ENCODE results near the gene EPM2AIP1. TPM values are rescaled to one million over a fixed set of nuclear protein-coding genes. Genes with fewer than 3 reads are reported as not detected.
A peak's percentile ranks its signal among the peaks of the same experiment; 100 is the strongest.

The EPM2AIP1 gene
- polyA plus RNA-seq, 2 donors: 3.8 TPM

DNA sequence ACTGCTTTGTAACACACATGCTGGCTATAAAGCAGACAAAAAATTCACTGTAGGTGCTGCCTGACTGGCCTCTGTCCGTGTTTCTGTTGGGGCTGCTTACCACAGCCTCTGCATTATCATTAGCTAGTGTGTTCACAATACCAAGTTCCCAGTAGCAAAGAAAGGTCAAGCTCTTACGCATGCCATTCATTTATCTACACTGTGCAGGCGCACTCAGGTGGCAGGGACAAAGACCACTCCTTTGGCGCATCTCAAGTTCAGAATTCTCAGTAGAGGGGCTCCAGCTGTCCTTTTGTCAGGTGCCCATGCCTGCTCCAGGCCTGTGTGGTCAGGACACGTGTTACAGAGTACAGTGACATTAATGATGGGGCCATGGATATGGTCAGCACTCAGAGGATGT is 22.7 kb upstream of the EPM2AIP1 start:
- no peak overlapping the region for H3K27ac ChIP-seq (ENCODE audit: low read depth in 2 of 2, low read length in 1 of 2)
- no peak overlapping the region for H3K4me3 ChIP-seq (ENCODE audit: low read depth in 1 of 2, low read length in 2 of 2)
- no peaks in the 10 kb centered on the region for H3K27me3 ChIP-seq (ENCODE audit: control insufficient read depth in 1 of 2, insufficient read depth in 2 of 2, low read length in 2 of 2)
- H3K36me3 ChIP-seq (ENCODE audit: control insufficient read depth in 2 of 2, insufficient read depth in 2 of 2, low read length in 1 of 2): peaks cover 6 to 23% of the 10 kb centered on the region in 2 donors
- H3K4me1 ChIP-seq (ENCODE audit: control insufficient read depth in 2 of 2, insufficient read depth in 2 of 2, low read length in 1 of 2): no peaks in the 10 kb centered on the region
- H3K9me3 ChIP-seq (ENCODE audit: control insufficient read depth in 2 of 2, insufficient read depth in 1 of 2, low read depth in 1 of 2, low read length in 1 of 2): no peaks in the 10 kb centered on the region
- 94 to 95% methylated on average over 5 of the region's 5 CpGs for WGBS, 2 donors

GRCh38 chr3:37014620-37015019 is 21.7 kb upstream of the EPM2AIP1 start:
- no peak overlapping the region for H3K27ac ChIP-seq (ENCODE audit: low read depth in 2 of 2, low read length in 1 of 2)
- no peaks in the 10 kb centered on the region for H3K27me3 ChIP-seq (ENCODE audit: control insufficient read depth in 1 of 2, insufficient read depth in 2 of 2, low read length in 2 of 2)
- peaks cover 3 to 21% of the 10 kb centered on the region in 2 donors for H3K36me3 ChIP-seq (ENCODE audit: control insufficient read depth in 2 of 2, insufficient read depth in 2 of 2, low read length in 1 of 2)
- no peaks in the 10 kb centered on the region for H3K9me3 ChIP-seq (ENCODE audit: control insufficient read depth in 2 of 2, insufficient read depth in 1 of 2, low read depth in 1 of 2, low read length in 1 of 2)
- H3K4me3 ChIP-seq (ENCODE audit: low read depth in 1 of 2, low read length in 2 of 2): no peak overlapping the region
- no peaks in the 10 kb centered on the region for H3K4me1 ChIP-seq (ENCODE audit: control insufficient read depth in 2 of 2, insufficient read depth in 2 of 2, low read length in 1 of 2)
- WGBS, 2 donors: 91 to 92% methylated on average over 2 of the region's 2 CpGs

DNA sequence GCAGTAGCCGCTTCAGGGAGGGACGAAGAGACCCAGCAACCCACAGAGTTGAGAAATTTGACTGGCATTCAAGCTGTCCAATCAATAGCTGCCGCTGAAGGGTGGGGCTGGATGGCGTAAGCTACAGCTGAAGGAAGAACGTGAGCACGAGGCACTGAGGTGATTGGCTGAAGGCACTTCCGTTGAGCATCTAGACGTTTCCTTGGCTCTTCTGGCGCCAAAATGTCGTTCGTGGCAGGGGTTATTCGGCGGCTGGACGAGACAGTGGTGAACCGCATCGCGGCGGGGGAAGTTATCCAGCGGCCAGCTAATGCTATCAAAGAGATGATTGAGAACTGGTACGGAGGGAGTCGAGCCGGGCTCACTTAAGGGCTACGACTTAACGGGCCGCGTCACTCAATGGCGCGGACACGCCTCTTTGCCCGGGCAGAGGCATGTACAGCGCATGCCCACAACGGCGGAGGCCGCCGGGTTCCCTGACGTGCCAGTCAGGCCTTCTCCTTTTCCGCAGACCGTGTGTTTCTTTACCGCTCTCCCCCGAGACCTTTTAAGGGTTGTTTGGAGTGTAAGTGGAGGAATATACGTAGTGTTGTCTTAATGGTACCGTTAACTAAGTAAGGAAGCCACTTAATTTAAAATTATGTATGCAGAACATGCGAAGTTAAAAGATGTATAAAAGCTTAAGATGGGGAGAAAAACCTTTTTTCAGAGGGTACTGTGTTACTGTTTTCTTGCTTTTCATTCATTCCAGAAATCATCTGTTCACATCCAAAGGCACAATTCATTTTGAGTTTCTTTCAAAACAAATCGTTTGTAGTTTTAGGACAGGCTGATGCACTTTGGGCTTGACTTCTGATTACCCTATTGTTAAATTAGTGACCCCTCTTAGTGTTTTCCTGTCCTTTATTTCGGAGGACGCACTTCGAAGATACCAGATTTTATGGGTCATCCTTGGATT is 674 bp upstream of the EPM2AIP1 start, which contains the start of gene MLH1:
MLH1 (plus strand) TSS at position 193 of the 958 bp plus-strand sequence; CDS start at position 223, 30 bp downstream.
- no peaks in the 10 kb centered on the region for H3K9me3 ChIP-seq (ENCODE audit: control insufficient read depth in 2 of 2, insufficient read depth in 1 of 2, low read depth in 1 of 2, low read length in 1 of 2)
- H3K27me3 ChIP-seq (ENCODE audit: control insufficient read depth in 1 of 2, insufficient read depth in 2 of 2, low read length in 2 of 2): no peaks in the 10 kb centered on the region
- H3K4me1 ChIP-seq (ENCODE audit: control insufficient read depth in 2 of 2, insufficient read depth in 2 of 2, low read length in 1 of 2): no peaks in the 10 kb centered on the region
- H3K4me3 ChIP-seq (ENCODE audit: low read depth in 1 of 2, low read length in 2 of 2): peak within 1 kb of the TSS; percentile 70 to 89
- H3K27ac ChIP-seq (ENCODE audit: low read depth in 2 of 2, low read length in 1 of 2): peak within 1 kb of the TSS; percentile 96 to 100
- WGBS, 2 donors: 1% methylated on average over 47 of the region's 47 CpGs
- H3K36me3 ChIP-seq (ENCODE audit: control insufficient read depth in 2 of 2, insufficient read depth in 2 of 2, low read length in 1 of 2): no peaks in the 10 kb centered on the region

GRCh38 chr3:36991923-36992805 is 767 bp downstream of the EPM2AIP1 start:
- no peaks in the 10 kb centered on the region for H3K4me1 ChIP-seq (ENCODE audit: control insufficient read depth in 2 of 2, insufficient read depth in 2 of 2, low read length in 1 of 2)

GRCh38 chr3:36991147-36991546 is 1.8 kb downstream of the EPM2AIP1 start:
- no peak overlapping the region for H3K27ac ChIP-seq (ENCODE audit: low read depth in 2 of 2, low read length in 1 of 2)
- no peaks in the 10 kb centered on the region for H3K9me3 ChIP-seq (ENCODE audit: control insufficient read depth in 2 of 2, insufficient read depth in 1 of 2, low read depth in 1 of 2, low read length in 1 of 2)
- peak overlapping the region in 1 of 2 donors; percentile 89 for H3K4me3 ChIP-seq (ENCODE audit: low read depth in 1 of 2, low read length in 2 of 2)
- 75 to 79% methylated on average over 3 of the region's 3 CpGs for WGBS, 2 donors
- no peaks in the 10 kb centered on the region for H3K36me3 ChIP-seq (ENCODE audit: control insufficient read depth in 2 of 2, insufficient read depth in 2 of 2, low read length in 1 of 2)
- no peaks in the 10 kb centered on the region for H3K27me3 ChIP-seq (ENCODE audit: control insufficient read depth in 1 of 2, insufficient read depth in 2 of 2, low read length in 2 of 2)
- no peaks in the 10 kb centered on the region for H3K4me1 ChIP-seq (ENCODE audit: control insufficient read depth in 2 of 2, insufficient read depth in 2 of 2, low read length in 1 of 2)

More at GRCh38 chr3:36991923-36992805, 767 bp downstream of the EPM2AIP1 start:
- H3K27me3 ChIP-seq (ENCODE audit: control insufficient read depth in 1 of 2, insufficient read depth in 2 of 2, low read length in 2 of 2): no peaks in the 10 kb centered on the region
- no peaks in the 10 kb centered on the region for H3K36me3 ChIP-seq (ENCODE audit: control insufficient read depth in 2 of 2, insufficient read depth in 2 of 2, low read length in 1 of 2)
- no peaks in the 10 kb centered on the region for H3K9me3 ChIP-seq (ENCODE audit: control insufficient read depth in 2 of 2, insufficient read depth in 1 of 2, low read depth in 1 of 2, low read length in 1 of 2)
- peak overlapping the region; percentile 96 to 100 for H3K27ac ChIP-seq (ENCODE audit: low read depth in 2 of 2, low read length in 1 of 2)
- 8 to 10% methylated on average over 24 of the region's 24 CpGs for WGBS, 2 donors
- peak overlapping the region; percentile 70 to 89 for H3K4me3 ChIP-seq (ENCODE audit: low read depth in 1 of 2, low read length in 2 of 2)

DNA sequence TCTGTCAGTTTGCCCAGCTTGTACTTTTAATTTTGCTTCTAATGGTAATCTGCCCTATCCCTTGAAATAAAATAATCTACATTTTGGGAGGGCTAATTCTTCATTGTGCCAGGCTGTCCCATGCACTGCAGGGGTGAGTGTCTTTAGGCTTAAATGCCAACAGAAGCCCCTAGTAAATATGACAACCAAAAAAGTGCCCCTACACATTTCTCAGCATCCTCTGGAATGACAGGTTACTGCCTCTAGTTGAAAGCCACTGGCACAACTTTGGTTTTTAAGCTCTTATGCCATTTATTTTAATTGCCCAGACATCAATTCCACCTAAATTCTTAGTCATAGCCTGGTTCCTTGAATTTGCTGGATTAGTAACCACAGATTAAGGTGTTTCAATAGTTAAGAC is 3.4 kb downstream of the EPM2AIP1 start:
- H3K27me3 ChIP-seq (ENCODE audit: control insufficient read depth in 1 of 2, insufficient read depth in 2 of 2, low read length in 2 of 2): no peaks in the 10 kb centered on the region
- no peak overlapping the region for H3K4me3 ChIP-seq (ENCODE audit: low read depth in 1 of 2, low read length in 2 of 2)
- no peak overlapping the region for H3K27ac ChIP-seq (ENCODE audit: low read depth in 2 of 2, low read length in 1 of 2)
- H3K9me3 ChIP-seq (ENCODE audit: control insufficient read depth in 2 of 2, insufficient read depth in 1 of 2, low read depth in 1 of 2, low read length in 1 of 2): no peaks in the 10 kb centered on the region
- no peaks in the 10 kb centered on the region for H3K36me3 ChIP-seq (ENCODE audit: control insufficient read depth in 2 of 2, insufficient read depth in 2 of 2, low read length in 1 of 2)
- no peaks in the 10 kb centered on the region for H3K4me1 ChIP-seq (ENCODE audit: control insufficient read depth in 2 of 2, insufficient read depth in 2 of 2, low read length in 1 of 2)

DNA sequence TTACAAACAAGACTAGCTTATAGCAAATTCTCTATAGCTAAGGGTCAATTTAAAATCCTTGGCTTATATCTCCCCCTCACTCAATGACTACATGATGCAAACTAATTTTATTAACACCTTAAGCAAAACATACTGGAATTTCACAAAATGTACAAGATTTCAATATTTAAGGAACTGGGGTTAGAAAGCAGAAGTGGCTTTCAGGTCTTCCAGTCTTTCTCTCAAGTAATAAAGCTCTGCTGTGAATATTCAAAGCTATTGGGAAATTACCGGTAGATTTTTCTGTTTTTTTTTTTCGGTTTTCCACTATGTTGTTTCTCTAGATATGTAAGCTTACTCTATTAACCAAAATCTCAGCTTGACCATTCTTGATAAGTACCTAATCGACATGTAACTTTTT is 3.9 kb downstream of the EPM2AIP1 start:
- no peak overlapping the region for H3K27ac ChIP-seq (ENCODE audit: low read depth in 2 of 2, low read length in 1 of 2)
- H3K4me1 ChIP-seq (ENCODE audit: control insufficient read depth in 2 of 2, insufficient read depth in 2 of 2, low read length in 1 of 2): no peaks in the 10 kb centered on the region
- H3K9me3 ChIP-seq (ENCODE audit: control insufficient read depth in 2 of 2, insufficient read depth in 1 of 2, low read depth in 1 of 2, low read length in 1 of 2): no peaks in the 10 kb centered on the region
- 77 to 81% methylated on average over 3 of the region's 3 CpGs for WGBS, 2 donors
- peaks cover 0 to 4% of the 10 kb centered on the region in 2 donors for H3K36me3 ChIP-seq (ENCODE audit: control insufficient read depth in 2 of 2, insufficient read depth in 2 of 2, low read length in 1 of 2)
- no peak overlapping the region for H3K4me3 ChIP-seq (ENCODE audit: low read depth in 1 of 2, low read length in 2 of 2)
- no peaks in the 10 kb centered on the region for H3K27me3 ChIP-seq (ENCODE audit: control insufficient read depth in 1 of 2, insufficient read depth in 2 of 2, low read length in 2 of 2)

GRCh38 chr3:36988356-36988755 is 4.6 kb downstream of the EPM2AIP1 start:
- peaks cover 0 to 4% of the 10 kb centered on the region in 2 donors for H3K36me3 ChIP-seq (ENCODE audit: control insufficient read depth in 2 of 2, insufficient read depth in 2 of 2, low read length in 1 of 2)
- H3K27ac ChIP-seq (ENCODE audit: low read depth in 2 of 2, low read length in 1 of 2): no peak overlapping the region
- H3K4me1 ChIP-seq (ENCODE audit: control insufficient read depth in 2 of 2, insufficient read depth in 2 of 2, low read length in 1 of 2): no peaks in the 10 kb centered on the region
- no peaks in the 10 kb centered on the region for H3K27me3 ChIP-seq (ENCODE audit: control insufficient read depth in 1 of 2, insufficient read depth in 2 of 2, low read length in 2 of 2)
- no peaks in the 10 kb centered on the region for H3K9me3 ChIP-seq (ENCODE audit: control insufficient read depth in 2 of 2, insufficient read depth in 1 of 2, low read depth in 1 of 2, low read length in 1 of 2)
- H3K4me3 ChIP-seq (ENCODE audit: low read depth in 1 of 2, low read length in 2 of 2): no peak overlapping the region
- WGBS, 2 donors: 76 to 81% methylated on average over 2 of the region's 2 CpGs

- H3K9me3 ChIP-seq (ENCODE audit: control insufficient read depth in 2 of 2, insufficient read depth in 1 of 2, low read depth in 1 of 2, low read length in 1 of 2): peaks cover 0 to 2% of the 10 kb centered on the region in 2 donors
- peaks cover 0 to 7% of the 10 kb centered on the region in 2 donors for H3K36me3 ChIP-seq (ENCODE audit: control insufficient read depth in 2 of 2, insufficient read depth in 2 of 2, low read length in 1 of 2)
- no peak overlapping the region for H3K27ac ChIP-seq (ENCODE audit: low read depth in 2 of 2, low read length in 1 of 2)
- H3K27me3 ChIP-seq (ENCODE audit: control insufficient read depth in 1 of 2, insufficient read depth in 2 of 2, low read length in 2 of 2): no peaks in the 10 kb centered on the region
- 94 to 96% methylated on average over 4 of the region's 4 CpGs for WGBS, 2 donors
- no peak overlapping the region for H3K4me3 ChIP-seq (ENCODE audit: low read depth in 1 of 2, low read length in 2 of 2)
- H3K4me1 ChIP-seq (ENCODE audit: control insufficient read depth in 2 of 2, insufficient read depth in 2 of 2, low read length in 1 of 2): no peaks in the 10 kb centered on the region
These were observed 11.9 kb downstream of the EPM2AIP1 start for GRCh38 chr3:36981006-36981405.
